GM12878 (cell line): ENCODE measurements around the gene ING1. TPM values are rescaled to one million over a fixed set of nuclear protein-coding genes. Genes with fewer than 3 reads are reported as not detected.

ENCODE experiments used
- ATAC-seq: fragments of 200-7000 bp; cut with Tn5 transposase; 3 replicates; pipeline ENCODE4 v1.9.1; 2020; ENCODE audit warnings: mild to moderate bottlenecking, moderate library complexity
- BruUV-seq: library from RNA; stranded (reverse); fragments of 400-500 nt; replicated peaks from 2 replicates; lab custom pipeline; 2021; lab: Mats Ljungman, UMichigan
- CTCF ChIA-PET: fragments of 300-600 bp; sonication (Branson Sonifier 250); formaldehyde crosslinking; extraction: SDS; loops from one replicate; lab custom pipeline; 2021; ENCODE audit warnings: inconsistent platforms; lab: Yijun Ruan, JAX
- POLR2A ChIA-PET: fragments of 350-600 bp; formaldehyde crosslinking; extraction: SDS; loops from one replicate; lab custom pipeline; 2021; ENCODE audit warnings: inconsistent platforms; lab: Charles Lee
- RAD21 ChIA-PET: fragments of 300-600 bp; sonication (Branson Sonifier 250); formaldehyde crosslinking; loops from one replicate; lab custom pipeline; 2023; ENCODE audit warnings: antibody characterized with exemption; ENCODE audit not compliant: unreplicated experiment; lab: Charles Lee
- SMC1A ChIA-PET: fragments of 300-600 bp; sonication (Branson Sonifier 250); formaldehyde crosslinking; loops from one replicate; lab custom pipeline; 2023; ENCODE audit not compliant: unreplicated experiment, uncharacterized antibody; lab: Charles Lee
- DNase-seq: peaks from one replicate; pipeline ENCODE4 v3.0.0-alpha.2; 2011; ENCODE audit warnings: low read depth, low spot score
- FAIRE-seq: peaks from 3 replicates; lab custom pipeline; 2011; peaks lifted over from hg19 to GRCh38; lab: Jason Lieb, UNC
- H2AFZ ChIP-seq: 2 replicates; pipeline ENCODE4 v1.6.0; 2011; ENCODE audit warnings: low read depth, low read length, control low read depth; ENCODE audit not compliant: control insufficient read depth
- H3K27ac ChIP-seq: 2 replicates; pipeline ENCODE4 v1.5.1; 2011; ENCODE audit warnings: control low read depth; ENCODE audit not compliant: control insufficient read depth, insufficient read depth
- H3K27me3 ChIP-seq, 2 experiments: replicated peaks in 1 of 2; 2 replicates each; pipeline versions ENCODE4 v1.6.0 to v1.6.1; 2011; ENCODE audit warnings: low read length in 1 of 2; ENCODE audit not compliant: control insufficient read depth in 2 of 2, insufficient read depth in 2 of 2
- H3K36me3 ChIP-seq, 2 experiments: 2 replicates each; pipeline ENCODE4 v1.5.1; 2011; ENCODE audit warnings: low read length in 1 of 2; ENCODE audit not compliant: control insufficient read depth in 2 of 2, insufficient read depth in 2 of 2
- H3K4me1 ChIP-seq: 2 replicates; pipeline ENCODE4 v1.6.1; 2011; ENCODE audit warnings: mild to moderate bottlenecking, low read length, moderate library complexity, mixed read lengths; ENCODE audit not compliant: control insufficient read depth, insufficient read depth
- H3K4me2 ChIP-seq: 2 replicates; pipeline ENCODE4 v1.6.0; 2011; ENCODE audit warnings: control low read depth; ENCODE audit not compliant: control insufficient read depth, insufficient read depth
- H3K4me3 ChIP-seq: fragments of 200-600 bp; sonication (generic); 2 replicates; pipeline ENCODE4 v1.5.1; 2016
- H3K79me2 ChIP-seq: 2 replicates; pipeline ENCODE4 v1.6.0; 2011; ENCODE audit warnings: low read length; ENCODE audit not compliant: control insufficient read depth, insufficient read depth
- H3K9ac ChIP-seq: 2 replicates; pipeline ENCODE4 v1.8.0; 2011; ENCODE audit warnings: low read length, control low read depth, mixed read lengths; ENCODE audit not compliant: control insufficient read depth, insufficient read depth
- H3K9me3 ChIP-seq: replicated peaks from 3 replicates; pipeline ENCODE4 v1.5.1; 2011; ENCODE audit warnings: mild to moderate bottlenecking, low read length; ENCODE audit not compliant: control insufficient read depth, insufficient read depth
- H4K20me1 ChIP-seq: 2 replicates; pipeline ENCODE4 v1.6.0; 2011; ENCODE audit not compliant: control insufficient read depth, insufficient read depth
- ATF7 ChIP-seq: fragments of 450-650 bp; IDR thresholded peaks from 2 replicates; pipeline ENCODE4 v1.6.1; 2016; ENCODE audit warnings: low read depth, mild to moderate bottlenecking
- CBFB ChIP-seq: IDR thresholded peaks from 2 replicates; pipeline ENCODE4 v1.6.1; 2016; ENCODE audit warnings: antibody characterized with exemption, low read depth
- CREM ChIP-seq: IDR thresholded peaks from 2 replicates; pipeline ENCODE4 v1.6.1; 2014; ENCODE audit warnings: antibody characterized with exemption, low read depth
- FOXK2 ChIP-seq: fragments of 450-650 bp; IDR thresholded peaks from 2 replicates; pipeline ENCODE4 v1.6.1; 2017; ENCODE audit warnings: mild to moderate bottlenecking, moderate library complexity
- GABPA ChIP-seq: IDR thresholded peaks from 2 replicates; pipeline ENCODE4 v1.6.1; 2014; ENCODE audit warnings: antibody characterized with exemption, low read depth, mild to moderate bottlenecking, inconsistent platforms
- LARP7 ChIP-seq: fragments of 450-650 bp; IDR thresholded peaks from 2 replicates; pipeline ENCODE4 v1.6.1; 2017; ENCODE audit warnings: mild to moderate bottlenecking
- MEF2A ChIP-seq: IDR thresholded peaks from 2 replicates; pipeline ENCODE4 v1.6.1; 2011; ENCODE audit warnings: low read depth, mild to moderate bottlenecking, low read length, moderate library complexity; ENCODE audit not compliant: insufficient read depth
- MEF2B ChIP-seq: fragments of 450-650 bp; IDR thresholded peaks from 2 replicates; pipeline ENCODE4 v1.6.1; 2018; ENCODE audit warnings: mild to moderate bottlenecking, moderate library complexity; ENCODE audit not compliant: partially characterized antibody, poor library complexity, severe bottlenecking
- NR2C2 ChIP-seq: IDR thresholded peaks from 2 replicates; pipeline ENCODE4 v1.6.1; 2011; ENCODE audit warnings: borderline replicate concordance, low read depth; ENCODE audit not compliant: control insufficient read depth, insufficient read length
- POLR2A ChIP-seq: IDR thresholded peaks from 2 replicates; pipeline ENCODE4 v1.6.1; 2011; ENCODE audit warnings: low read depth, mild to moderate bottlenecking, low read length
- RUNX3 ChIP-seq: IDR thresholded peaks from 2 replicates; pipeline ENCODE4 v1.6.1; 2012; ENCODE audit warnings: low read length, inconsistent platforms
- SIX5 ChIP-seq: IDR thresholded peaks from 2 replicates; pipeline ENCODE4 v1.6.1; 2011; ENCODE audit warnings: mild to moderate bottlenecking, low read depth, low read length, moderate library complexity; ENCODE audit not compliant: severe bottlenecking
- STAT1 ChIP-seq: fragments of 450-650 bp; conservative IDR thresholded peaks from 2 replicates; pipeline ENCODE4 v1.6.1; 2014; ENCODE audit warnings: antibody characterized with exemption, mild to moderate bottlenecking
- SUPT20H ChIP-seq: IDR thresholded peaks from 2 replicates; pipeline ENCODE4 v1.6.1; 2011; ENCODE audit warnings: low read depth, mild to moderate bottlenecking, low read length, moderate library complexity, borderline replicate concordance; ENCODE audit not compliant: control insufficient read depth
- WRNIP1 ChIP-seq: IDR thresholded peaks from 2 replicates; pipeline ENCODE4 v1.6.1; 2011; ENCODE audit warnings: low read depth, low read length, improper control_type of control experiment, borderline replicate concordance
- YY1 ChIP-seq: IDR thresholded peaks from 2 replicates; pipeline ENCODE4 v1.6.1; 2011; ENCODE audit warnings: low read depth, mild to moderate bottlenecking, low read length
- ZNF207 ChIP-seq: fragments of 450-650 bp; IDR thresholded peaks from 2 replicates; pipeline ENCODE4 v1.6.1; 2014; ENCODE audit warnings: antibody characterized with exemption, mild to moderate bottlenecking, borderline replicate concordance
- WGBS: methylation state at CpG from one replicate; pipeline ENCODE4 v1.1.6; 2016; ENCODE audit warnings: low lambda C conversion rate; ENCODE audit not compliant: insufficient replicate concordance, insufficient coverage; ENCODE audit errors: missing lambda C conversion rate; 5-methylcytosine and 5-hydroxymethylcytosine counted together
- in situ Hi-C: fragments of 300-500 bp; cut with MboI; formaldehyde crosslinking; loops from 9 replicates; pipeline ENCODE4 v1.14.3; 2018; ENCODE audit warnings: mixed read lengths
- intact Hi-C: fragments of 100-400 bp; cut with micrococcal nuclease; formaldehyde crosslinking; loops from one replicate; pipeline ENCODE4 v1.14.2; 2022; ENCODE audit not compliant: unreplicated experiment
- polyA plus RNA-seq, 11 experiments: library from polyadenylated mRNA; depleted of rRNA in 4 of 11; unstranded in 6 of 11; stranded (reverse) in 5 of 11; fragments of >200 nt; fragmentation: Nextera tagmentation in 4 of 11; fragmentation: Illumina TruSeq in 1 of 11; extraction: Ambion mirVana in 4 of 11; extraction: Trizol in 1 of 11; gene quantifications; 1 replicate in 1 of 11; 2 replicates in 10 of 11; pipeline versions ENCODE4 v1.2.1 to v1.2.3, GENCODE V29; 2011 to 2016; ENCODE audit warnings: inconsistent platforms in 2 of 11, missing spikeins in 2 of 11, low read depth in 1 of 11
- total RNA-seq, 4 experiments: library from RNA; depleted of rRNA in 3 of 4; stranded (reverse); fragments of >200 nt in 3 of 4; fragmentation: Illumina TruSeq in 1 of 4; extraction: Trizol in 1 of 4; gene quantifications; 2 replicates each; pipeline versions ENCODE4 v1.2.1 to v1.2.3, GENCODE V29; 2013 to 2021
- TF ChIP-seq, protein P1 (sequence below): fragments of 450-650 bp; formaldehyde crosslinking; IDR thresholded peaks from 2 replicates; pipeline ENCODE4 v1.4.0; 2020; ENCODE audit warnings: mild to moderate bottlenecking, moderate library complexity
- TF ChIP-seq, protein P2 (sequence below): IDR thresholded peaks from 2 replicates; pipeline ENCODE4 v1.6.1; 2011; ENCODE audit warnings: borderline replicate concordance, low read depth, mild to moderate bottlenecking, moderate library complexity, low read length; ENCODE audit not compliant: insufficient read depth, poor library complexity, severe bottlenecking

ING1 gene
- total and polyA plus RNA-seq, 10 of the 15 experiments (the other 5 are each of a cell fraction or from before 2014, with no cell fraction given): 1.3 to 20.4 (median 13.1) TPM

GRCh38 chr13:110713981-110714796 lies 689 bp downstream of the ING1 start:
- Histone ChIP-seq H3K4me1 (peaks cover 5% of the 10 kb centered on the region), H3K9ac (peak overlapping the region; percentile 95), H3K9me3 (no peaks in the 10 kb centered on the region; the same call in 2 of the 3 replicates), H4K20me1 (no peaks in the 10 kb centered on the region; the same call in 1 of the 2 replicates), H3K36me3 (peaks cover 0 to 4% of the 10 kb centered on the region in 2 experiments; a peak in 2 of 4 replicates), H3K79me2 (peaks cover 46% of the 10 kb centered on the region), H3K4me3 (peak overlapping the region; percentile 95), H2AFZ (peak overlapping the region; percentile 48), H3K4me2 (no peak overlapping the region; the same call in 1 of the 2 replicates), H3K27ac (peak overlapping the region; percentile 91), H3K27me3 (no peaks in the 10 kb centered on the region)
- CTCF ChIA-PET: no interaction called here
- no peak for DNase-seq
- intact Hi-C loops: loop anchor here (1.0 to 10.0 kb wide), 7 partner anchors 37 to 589 kb away; partner anchors contain the start of gene ANKRD10
- BruUV-seq: no TSS peak
- under 1% methylated on average over 53 of the region's 86 CpGs for WGBS
- FAIRE-seq: no peak
- no peak for ATAC-seq
- RAD21 ChIA-PET: interaction anchor here (1.1 to 1.5 kb wide), 5 partner anchors 69 to 1799 kb away, joined by 3 to 6 read pairs (median 3); no protein-coding TSS in a partner anchor
- POLR2A ChIA-PET: interaction anchor here (0.6 to 1.5 kb wide), 6 partner anchors 27 to 199 kb away, joined by 3 to 8 read pairs (median 3); no protein-coding TSS in a partner anchor
- in situ Hi-C loops: no loop called here
- SMC1A ChIA-PET: interaction anchor here (1.0 to 1.5 kb wide), 2 partner anchors 12 to 69 kb away, joined by 3 to 4 read pairs; no protein-coding TSS in a partner anchor
- TF ChIP-seq NR2C2 (no peak), SUPT20H (no peak), MEF2B (no peak), CREM (0 out of 2 replicates have a peak, but pooled peaks have one; percentile 13), GABPA (no peak), CBFB (no peak), FOXK2 (no peak), SIX5 (no peak), MEF2A (no peak), POLR2A (peak; percentile 46; the same call in 1 of the 2 replicates), WRNIP1 (no peak), STAT1 (0 out of 2 replicates have a peak, but pooled peaks have one; percentile 58), ZNF207 (no peak), ATF7 (no peak), YY1 (0 out of 2 replicates have a peak, but pooled peaks have one; percentile 48), LARP7 (no peak; the same call in 1 of the 2 replicates), RUNX3 (no peak)
- TF ChIP-seq, protein P1, sequence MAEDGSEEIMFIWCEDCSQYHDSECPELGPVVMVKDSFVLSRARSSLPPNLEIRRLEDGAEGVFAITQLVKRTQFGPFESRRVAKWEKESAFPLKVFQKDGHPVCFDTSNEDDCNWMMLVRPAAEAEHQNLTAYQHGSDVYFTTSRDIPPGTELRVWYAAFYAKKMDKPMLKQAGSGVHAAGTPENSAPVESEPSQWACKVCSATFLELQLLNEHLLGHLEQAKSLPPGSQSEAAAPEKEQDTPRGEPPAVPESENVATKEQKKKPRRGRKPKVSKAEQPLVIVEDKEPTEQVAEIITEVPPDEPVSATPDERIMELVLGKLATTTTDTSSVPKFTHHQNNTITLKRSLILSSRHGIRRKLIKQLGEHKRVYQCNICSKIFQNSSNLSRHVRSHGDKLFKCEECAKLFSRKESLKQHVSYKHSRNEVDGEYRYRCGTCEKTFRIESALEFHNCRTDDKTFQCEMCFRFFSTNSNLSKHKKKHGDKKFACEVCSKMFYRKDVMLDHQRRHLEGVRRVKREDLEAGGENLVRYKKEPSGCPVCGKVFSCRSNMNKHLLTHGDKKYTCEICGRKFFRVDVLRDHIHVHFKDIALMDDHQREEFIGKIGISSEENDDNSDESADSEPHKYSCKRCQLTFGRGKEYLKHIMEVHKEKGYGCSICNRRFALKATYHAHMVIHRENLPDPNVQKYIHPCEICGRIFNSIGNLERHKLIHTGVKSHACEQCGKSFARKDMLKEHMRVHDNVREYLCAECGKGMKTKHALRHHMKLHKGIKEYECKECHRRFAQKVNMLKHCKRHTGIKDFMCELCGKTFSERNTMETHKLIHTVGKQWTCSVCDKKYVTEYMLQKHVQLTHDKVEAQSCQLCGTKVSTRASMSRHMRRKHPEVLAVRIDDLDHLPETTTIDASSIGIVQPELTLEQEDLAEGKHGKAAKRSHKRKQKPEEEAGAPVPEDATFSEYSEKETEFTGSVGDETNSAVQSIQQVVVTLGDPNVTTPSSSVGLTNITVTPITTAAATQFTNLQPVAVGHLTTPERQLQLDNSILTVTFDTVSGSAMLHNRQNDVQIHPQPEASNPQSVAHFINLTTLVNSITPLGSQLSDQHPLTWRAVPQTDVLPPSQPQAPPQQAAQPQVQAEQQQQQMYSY (CRISPR knock-in tag): no peak
- TF ChIP-seq, protein P2, sequence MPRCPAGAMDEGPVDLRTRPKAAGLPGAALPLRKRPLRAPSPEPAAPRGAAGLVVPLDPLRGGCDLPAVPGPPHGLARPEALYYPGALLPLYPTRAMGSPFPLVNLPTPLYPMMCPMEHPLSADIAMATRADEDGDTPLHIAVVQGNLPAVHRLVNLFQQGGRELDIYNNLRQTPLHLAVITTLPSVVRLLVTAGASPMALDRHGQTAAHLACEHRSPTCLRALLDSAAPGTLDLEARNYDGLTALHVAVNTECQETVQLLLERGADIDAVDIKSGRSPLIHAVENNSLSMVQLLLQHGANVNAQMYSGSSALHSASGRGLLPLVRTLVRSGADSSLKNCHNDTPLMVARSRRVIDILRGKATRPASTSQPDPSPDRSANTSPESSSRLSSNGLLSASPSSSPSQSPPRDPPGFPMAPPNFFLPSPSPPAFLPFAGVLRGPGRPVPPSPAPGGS: no peak
